Esophagus mucosa (tissue), 1 donor: ENCODE measurements around the gene PLEKHG3. TPM values are rescaled to one million over a fixed set of nuclear protein-coding genes. Genes with fewer than 3 reads are reported as not detected.

ENCODE experiments used
- ATAC-seq: fragments of 200-7000 bp; cut with Tn5 transposase; one replicate; pipeline ENCODE4 v1.9.1; 2020
- total RNA-seq: library from RNA; stranded (reverse); gene quantifications from one replicate; pipeline ENCODE4 v1.2.4, GENCODE V29; 2023
- donor health status: DM: yes; HTN: yes; CAD: no.

Gene PLEKHG3
- total RNA-seq, 1 donor from 2014 or later, result 62.9 TPM

DNA sequence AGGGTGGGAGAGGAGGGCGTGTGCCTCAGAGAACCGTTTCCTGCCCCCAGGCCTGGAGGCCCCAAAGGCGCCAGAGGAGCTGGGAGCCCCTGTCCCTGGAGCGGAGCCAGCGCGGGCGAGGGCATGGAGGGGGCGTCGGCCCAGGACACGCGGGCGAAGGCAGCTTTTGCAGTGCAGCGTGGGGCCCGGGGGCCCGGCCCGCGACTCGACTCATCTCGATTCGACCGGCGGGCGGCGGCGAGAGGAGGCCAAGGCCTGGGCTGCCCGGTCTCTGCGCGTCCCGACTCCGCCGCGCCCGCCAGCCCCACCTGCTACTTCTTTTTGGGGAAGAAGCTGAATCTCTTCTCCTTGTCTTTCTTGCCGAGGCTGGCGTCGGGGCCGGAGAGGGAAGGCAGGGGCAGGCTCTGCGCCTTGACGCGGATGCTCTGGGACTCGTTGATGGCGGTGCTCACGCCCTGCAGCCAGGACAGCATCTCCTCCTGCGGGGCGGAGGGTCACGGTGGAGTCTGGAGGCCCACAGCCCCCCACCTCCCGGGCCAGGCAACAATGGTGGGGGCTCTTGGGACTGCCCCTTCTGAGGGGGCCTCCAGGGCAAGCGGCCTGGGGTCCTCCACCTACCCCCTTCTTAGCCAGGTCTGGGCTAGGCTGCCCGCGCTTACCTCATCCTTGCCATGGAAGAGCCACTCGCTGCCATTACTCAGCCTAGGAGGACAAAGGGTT is 44.9 kb downstream of the PLEKHG3 start:
- no peak for ATAC-seq

DNA sequence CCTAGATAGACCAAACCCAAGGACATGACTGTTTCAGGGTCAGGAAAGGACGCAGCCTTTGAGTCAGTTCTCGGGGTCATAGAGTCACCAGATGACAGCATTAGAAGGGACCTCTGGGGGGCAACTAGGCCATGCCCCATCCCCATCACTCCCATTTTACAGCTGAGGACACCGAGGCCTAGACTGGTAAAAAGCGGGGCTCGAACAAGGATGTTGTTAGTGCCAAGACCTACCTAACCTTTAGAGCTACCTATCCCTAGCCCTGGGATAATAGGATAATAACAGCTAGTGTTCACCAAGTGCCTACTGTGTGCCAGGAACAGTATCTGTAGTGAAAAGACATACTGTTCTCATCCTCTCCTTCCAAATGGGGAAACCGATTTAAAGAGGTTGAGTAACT is 48.7 kb downstream of the PLEKHG3 start:
- ATAC-seq, result no peak

DNA sequence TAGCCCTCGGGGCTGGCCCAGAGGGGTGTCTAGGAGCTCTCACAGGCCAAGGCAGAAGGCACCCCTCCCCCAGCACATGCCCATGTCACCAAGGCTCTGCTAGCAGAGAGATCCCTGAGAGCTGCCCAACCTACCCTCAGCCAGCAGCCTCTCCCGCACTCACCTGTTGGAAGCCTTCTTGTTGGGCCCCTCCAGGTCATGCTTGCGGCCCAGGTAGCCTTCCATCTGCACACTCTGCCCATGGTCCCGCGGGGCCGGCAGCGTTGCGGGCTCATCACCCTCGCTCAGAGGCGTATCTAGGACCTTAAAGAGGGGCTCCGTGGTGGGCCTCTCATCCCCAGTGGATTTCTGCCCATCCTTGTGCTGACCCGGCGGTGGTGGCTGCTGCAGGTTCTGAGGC is 49.1 kb downstream of the PLEKHG3 start:
- no peak for ATAC-seq

- ATAC-seq, result no peak
Measured at GRCh38 chr14:64753999-64754398, 49.8 kb downstream of the PLEKHG3 start.

- no peak for ATAC-seq
Measured at GRCh38 chr14:64754685-64755084, 50.5 kb downstream of the PLEKHG3 start.

DNA sequence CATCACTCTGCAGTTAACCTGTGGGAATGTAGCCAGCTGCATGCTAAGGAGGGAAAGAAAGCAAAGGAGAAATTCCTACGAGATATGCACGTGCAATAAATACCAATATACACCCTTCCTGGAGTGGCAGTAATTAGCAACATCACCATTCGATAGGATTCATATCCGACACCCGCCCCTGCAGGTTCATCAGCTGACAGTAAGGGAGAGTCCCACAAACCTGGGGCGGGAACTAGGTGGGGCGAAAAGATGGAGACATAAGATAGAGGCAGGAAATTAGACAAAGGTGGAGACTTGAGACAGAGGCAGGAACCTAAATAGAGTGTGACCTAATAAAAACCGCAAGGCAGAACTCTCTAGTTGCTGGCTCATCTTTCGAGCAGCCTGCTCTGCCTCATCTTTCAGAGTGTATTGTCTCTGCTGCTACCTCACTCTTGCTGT is 51.6 kb downstream of the PLEKHG3 start:
- ATAC-seq, result peak; percentile 79

DNA sequence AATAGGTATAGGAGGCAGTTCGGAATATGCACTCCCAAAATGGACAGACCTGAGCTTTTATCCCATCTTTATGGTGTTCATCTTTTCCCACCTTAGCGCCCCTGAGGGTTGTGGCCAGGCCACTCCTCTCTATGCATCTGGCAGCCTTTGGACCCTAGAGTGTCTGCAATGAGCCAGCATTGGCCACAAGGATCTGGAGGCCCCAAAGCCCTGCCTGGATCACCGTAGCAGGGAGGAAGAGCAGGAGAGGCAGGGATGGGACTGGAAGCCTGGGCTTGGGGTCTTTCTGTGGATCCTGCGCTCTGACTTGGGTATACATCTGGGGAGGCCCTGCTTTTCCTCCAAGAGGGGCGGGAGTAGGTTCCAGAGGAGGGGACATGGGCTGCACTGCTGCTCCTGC is 52.5 kb downstream of the PLEKHG3 start:
- no peak for ATAC-seq

DNA sequence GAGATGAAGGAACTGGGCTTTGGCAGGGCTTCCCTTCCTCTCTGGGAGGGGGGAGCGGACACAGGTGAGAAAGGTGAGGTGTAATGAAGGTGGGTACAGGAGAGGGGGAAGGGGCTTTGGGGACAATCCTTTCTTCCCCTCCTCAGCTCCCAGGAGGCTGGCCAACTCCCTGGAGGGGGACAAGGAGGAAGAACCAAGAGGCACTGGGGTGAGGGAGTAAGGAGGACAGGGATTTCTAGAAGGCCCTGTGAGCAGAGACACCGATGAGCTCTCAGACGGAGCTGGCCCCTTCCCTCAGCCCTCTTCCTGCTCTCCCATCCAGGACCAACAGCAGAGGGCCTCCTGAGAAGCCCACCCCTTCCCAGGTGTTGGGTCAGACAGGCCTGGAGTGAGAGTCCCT is 53.4 kb downstream of the PLEKHG3 start:
- ATAC-seq, result no peak

DNA sequence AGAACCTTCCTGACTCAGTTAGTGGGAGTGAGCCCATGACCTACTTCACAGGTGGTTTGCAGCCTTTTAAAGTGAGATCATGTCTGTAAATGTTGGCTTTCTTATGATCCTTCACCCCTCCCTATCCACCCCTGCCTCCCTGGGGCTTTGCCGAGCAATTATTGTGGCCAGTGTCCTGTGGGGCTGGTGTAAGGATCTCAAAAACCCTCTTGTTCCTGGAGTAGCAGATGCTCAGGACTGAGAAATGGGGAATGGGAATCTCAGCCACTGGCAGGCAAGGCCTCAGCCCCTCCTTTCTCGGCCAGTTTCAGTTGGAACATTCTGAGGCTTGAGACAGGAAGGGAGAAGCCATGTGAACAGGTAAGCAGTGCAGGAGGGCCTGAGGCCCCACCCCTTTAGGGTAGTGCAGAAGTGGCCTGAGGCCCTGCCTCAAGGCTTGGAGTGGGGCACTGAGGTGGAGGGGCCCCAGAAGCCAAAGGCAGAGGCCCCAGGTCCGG is 53.8 kb downstream of the PLEKHG3 start:
- ATAC-seq, result no peak

DNA sequence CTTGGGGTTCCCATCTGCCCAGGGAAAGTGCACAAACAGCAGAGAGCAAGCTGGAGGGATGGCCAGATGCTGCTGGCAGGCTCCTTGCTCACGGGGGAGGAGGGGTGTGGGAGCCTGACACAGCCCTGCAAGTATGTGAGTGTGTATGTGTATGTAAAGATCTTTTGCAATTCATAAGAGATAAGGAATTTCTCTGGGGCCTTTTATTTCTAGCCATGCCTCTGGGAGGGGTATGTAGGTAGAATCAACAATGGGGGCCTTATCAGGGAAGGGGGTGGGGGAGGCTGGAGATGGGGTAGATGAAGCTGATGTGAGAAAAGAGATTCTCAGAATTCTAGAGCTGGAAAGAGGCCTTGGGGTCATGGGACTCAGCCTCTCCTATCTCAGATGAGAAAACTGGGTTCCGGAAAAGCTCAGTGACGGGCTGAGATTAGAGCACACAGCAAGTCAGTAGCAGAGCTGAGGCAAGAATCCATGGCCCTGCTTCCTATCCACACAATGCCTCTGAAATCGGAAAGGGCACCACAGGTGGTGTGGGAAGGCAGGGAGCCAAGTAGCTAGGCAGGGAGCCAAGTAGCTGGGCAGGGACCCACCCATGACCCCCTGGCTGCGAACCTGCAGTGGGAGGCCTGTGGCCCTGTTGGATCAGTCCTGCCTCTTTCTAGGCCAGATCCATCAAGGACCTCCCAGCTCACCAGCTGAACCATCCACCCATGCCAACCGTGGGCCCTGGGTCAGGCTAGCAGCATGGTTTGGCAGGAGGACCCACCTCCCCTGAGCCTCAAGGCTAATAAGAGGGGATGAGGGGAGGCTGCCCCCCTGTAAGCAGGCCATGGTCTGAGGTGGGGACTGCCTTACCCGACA is 54.7 kb downstream of the PLEKHG3 start:
- ATAC-seq, result no peak

GRCh38 chr14:64759555-64759938 is 55.3 kb downstream of the PLEKHG3 start:
- no peak for ATAC-seq

GRCh38 chr14:64760146-64760755 is 56.0 kb downstream of the PLEKHG3 start:
- no peak for ATAC-seq

DNA sequence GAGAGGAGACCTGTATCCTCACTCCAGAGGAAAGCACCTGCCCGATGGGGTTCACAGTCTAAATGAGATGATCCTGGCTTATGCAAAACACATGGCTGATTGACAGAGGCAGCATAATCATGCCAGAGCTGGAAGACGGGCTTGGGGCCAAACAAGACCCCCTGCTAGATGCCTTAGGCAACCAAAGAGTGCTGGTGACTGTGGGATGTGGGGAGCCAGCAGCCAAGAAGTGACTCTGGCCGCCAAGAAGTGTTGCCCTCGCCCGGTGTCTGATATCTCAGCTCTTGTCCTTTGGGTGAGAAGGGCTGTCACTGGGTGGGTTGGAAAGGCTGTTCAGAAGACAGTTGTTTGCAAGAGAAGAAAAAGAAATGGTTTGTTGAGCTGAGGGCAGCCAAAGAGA is 56.7 kb downstream of the PLEKHG3 start:
- ATAC-seq, result no peak

DNA sequence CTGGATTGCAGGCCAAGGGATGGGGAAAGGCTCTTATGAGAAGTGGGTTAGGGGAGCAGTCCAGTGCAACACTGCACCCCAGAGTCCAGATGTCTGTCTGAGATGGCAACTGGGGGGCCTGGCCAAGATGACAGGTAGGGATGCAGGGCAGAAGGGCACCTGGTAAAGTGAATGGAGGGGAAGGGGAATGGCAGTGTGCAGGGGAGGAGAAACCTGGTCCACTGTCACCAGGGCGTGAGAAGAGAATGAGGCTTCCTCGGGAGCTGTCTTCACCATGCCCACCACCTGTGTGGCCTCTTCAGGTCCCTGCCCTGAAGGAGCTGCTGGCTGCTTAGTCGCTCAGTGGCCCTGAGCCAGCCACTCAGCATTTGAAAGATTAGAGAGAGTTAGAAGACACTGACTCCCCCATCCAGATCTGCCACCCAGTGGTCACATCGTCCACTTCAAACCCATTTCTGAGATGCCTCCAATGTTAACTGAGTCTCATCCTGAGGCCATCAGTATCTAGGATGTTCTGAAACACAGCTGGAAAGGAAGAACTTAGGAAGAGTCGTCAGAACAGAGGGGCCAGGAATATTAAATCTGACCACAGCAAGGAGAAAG is 57.3 kb downstream of the PLEKHG3 start:
- no peak for ATAC-seq

GRCh38 chr14:64762044-64763034 is 58.1 kb downstream of the PLEKHG3 start:
- ATAC-seq, result peak; percentile 56

DNA sequence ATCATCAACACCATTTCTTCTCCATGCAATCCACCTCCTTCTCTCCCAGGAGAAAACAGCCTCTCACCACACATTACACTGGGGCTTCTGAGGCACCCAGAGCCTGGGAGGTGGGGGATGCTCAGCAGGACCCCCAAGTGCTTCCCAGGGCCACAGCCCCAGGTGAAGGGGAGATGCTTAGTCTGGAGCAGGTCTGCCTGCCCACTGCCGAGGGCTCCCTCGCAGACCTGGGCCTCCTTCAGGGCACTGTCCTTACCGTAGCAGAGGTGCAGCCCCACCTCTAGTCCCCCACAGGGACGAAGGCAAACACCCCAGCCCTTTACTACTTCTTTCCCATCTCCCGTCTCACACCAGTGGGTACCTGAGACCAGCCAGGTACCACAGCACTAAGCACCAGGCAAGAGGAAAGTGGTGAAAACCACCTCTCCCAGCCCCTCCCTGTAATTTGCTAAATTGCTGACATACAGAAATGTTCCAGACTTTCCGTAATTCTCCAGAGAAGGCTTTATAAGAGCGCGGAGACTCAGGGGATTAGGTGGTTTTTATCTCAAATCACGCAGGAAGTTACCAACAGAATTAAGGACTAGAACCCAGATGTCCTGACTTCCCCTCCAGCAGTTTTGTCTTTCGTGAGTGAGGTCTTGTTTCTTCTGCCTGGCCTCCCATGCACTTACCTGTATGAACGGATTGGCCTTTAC is 59.0 kb downstream of the PLEKHG3 start:
- no peak for ATAC-seq

GRCh38 chr14:64763801-64764621 is 59.8 kb downstream of the PLEKHG3 start:
- no peak for ATAC-seq

- peak; percentile 51 for ATAC-seq
Measured at GRCh38 chr14:64764641-64765520, 60.7 kb downstream of the PLEKHG3 start.

DNA sequence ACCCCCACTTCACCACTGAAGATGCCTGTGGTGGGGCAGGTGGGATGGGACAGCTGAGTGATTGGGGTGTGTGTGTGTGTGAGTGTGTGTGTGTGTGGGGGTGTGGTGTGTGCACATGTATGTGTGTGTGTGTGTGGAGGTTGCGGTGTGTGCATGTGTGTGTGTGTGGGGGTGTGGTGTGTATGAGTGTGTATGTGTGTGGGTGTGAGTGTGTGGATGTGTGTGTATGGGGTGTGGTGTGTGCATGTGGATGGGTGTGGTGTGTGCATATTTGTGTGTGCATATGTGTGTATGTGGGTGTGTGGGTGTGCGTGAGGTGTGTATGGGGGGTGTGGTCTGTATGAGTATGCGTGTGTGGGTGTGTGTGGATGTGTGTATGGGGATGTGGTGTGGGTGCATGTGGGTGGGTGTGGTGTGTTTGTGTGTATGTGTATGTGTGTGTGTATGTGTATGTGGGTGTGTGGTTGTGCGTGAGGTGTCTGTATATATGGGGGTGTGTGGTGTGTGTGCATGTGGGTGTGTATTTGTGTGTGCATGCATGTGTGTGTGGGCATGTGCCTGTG is 61.6 kb downstream of the PLEKHG3 start:
- ATAC-seq, result no peak
